Memory B cell (primary cell): Measurements from ENCODE around the gene MSH3.

Source experiments
- ATAC-seq: fragments of 150-1000 bp; cut with Tn5 transposase; 2 replicates; pipeline ENCODE4 v1.10.0; 2021; ENCODE audit warnings: low read depth, mild to moderate bottlenecking, moderate library complexity
- DNase-seq, 2 donors: peaks; one replicate each; pipeline ENCODE4 v3.0.0; 2022; ENCODE audit warnings: low spot score in 2 of 2
- H3K27ac Mint-ChIP-seq: one replicate; pipeline ENCODE4 v1.8.0; 2022; ENCODE audit warnings: mild to moderate bottlenecking, moderate library complexity, mixed read lengths
- H3K27me3 Mint-ChIP-seq: one replicate; pipeline ENCODE4 v1.8.0; 2022; ENCODE audit warnings: mixed read lengths
- H3K36me3 Mint-ChIP-seq: one replicate; pipeline ENCODE4 v1.8.0; 2022; ENCODE audit warnings: mild to moderate bottlenecking, mixed read lengths
- H3K4me1 Mint-ChIP-seq: one replicate; pipeline ENCODE4 v1.8.0; 2022; ENCODE audit warnings: mixed read lengths
- H3K4me3 Mint-ChIP-seq: one replicate; pipeline ENCODE4 v1.8.0; 2022; ENCODE audit warnings: mild to moderate bottlenecking, moderate library complexity, mixed read lengths
- H3K9me3 Mint-ChIP-seq: one replicate; pipeline ENCODE4 v1.8.0; 2022; ENCODE audit warnings: mixed read lengths

Gene MSH3

DNA sequence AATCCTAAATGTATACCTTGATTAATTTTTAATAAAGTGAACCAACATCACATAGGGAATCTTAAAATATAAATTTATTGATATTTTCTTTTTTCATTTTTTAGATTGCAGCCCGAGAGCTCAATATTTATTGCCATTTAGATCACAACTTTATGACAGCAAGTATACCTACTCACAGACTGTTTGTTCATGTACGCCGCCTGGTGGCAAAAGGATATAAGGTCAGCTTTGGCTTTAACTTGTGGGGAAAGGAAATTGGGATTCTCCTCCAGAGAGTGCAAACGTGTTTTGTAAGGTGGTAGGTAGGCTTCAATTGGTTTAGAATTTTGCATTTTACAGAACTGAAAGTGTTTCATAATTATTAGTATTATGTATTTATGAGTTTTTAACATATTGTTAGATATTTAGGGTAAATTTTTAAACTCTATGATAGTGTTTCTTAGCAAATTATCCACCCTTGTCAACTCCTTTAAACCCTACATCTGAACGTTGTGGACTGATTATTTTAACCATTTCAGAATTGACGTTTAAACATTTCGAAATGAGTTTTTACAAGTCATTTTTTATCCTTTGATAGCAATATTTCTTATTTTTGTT is 17.8 kb downstream of the MSH3 start:
- DNase-seq (peak; percentile 49 to 50), ATAC-seq (peak; percentile 28)
- Mint-ChIP-seq H3K4me3 (no peak overlapping the region), H3K27ac (no peak overlapping the region), H3K4me1 (peaks cover 13% of the 10 kb centered on the region), H3K27me3 (no peaks in the 10 kb centered on the region), H3K9me3 (no peaks in the 10 kb centered on the region), H3K36me3 (peaks cover 13% of the 10 kb centered on the region)

- no peak overlapping the region for H3K4me3 Mint-ChIP-seq
- DNase-seq (no peak), ATAC-seq (no peak)
- no peaks in the 10 kb centered on the region for H3K9me3 Mint-ChIP-seq
- no peaks in the 10 kb centered on the region for H3K27me3 Mint-ChIP-seq
- H3K36me3 Mint-ChIP-seq: peaks cover 19% of the 10 kb centered on the region
- peaks cover 3% of the 10 kb centered on the region for H3K4me1 Mint-ChIP-seq
- no peak overlapping the region for H3K27ac Mint-ChIP-seq
These were observed 22.3 kb downstream of the MSH3 start for GRCh38 chr5:80676706-80677105.

DNA sequence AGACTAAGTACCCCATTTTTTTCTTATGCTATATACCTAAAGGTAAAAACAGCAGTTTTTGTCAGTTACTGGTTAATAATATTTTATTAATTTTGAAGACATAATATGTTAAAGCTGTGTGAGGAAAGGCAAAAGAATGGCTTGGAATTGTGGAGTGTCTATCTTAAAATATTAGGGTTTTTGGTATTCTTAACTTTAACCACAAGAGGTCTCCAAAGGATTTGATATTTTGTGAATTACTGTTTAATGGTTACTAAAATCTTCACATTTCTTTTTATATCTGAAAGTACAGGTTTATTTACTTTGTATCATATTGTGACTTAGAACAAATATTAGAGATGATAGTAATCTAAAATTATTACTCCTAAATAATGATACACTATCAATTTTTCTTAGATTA is 32.3 kb downstream of the MSH3 start:
- H3K36me3 Mint-ChIP-seq: peaks cover 29% of the 10 kb centered on the region
- no peaks in the 10 kb centered on the region for H3K9me3 Mint-ChIP-seq
- no peak for ATAC-seq
- H3K27ac Mint-ChIP-seq: no peak overlapping the region
- DNase-seq: no peak
- peaks cover 3% of the 10 kb centered on the region for H3K4me1 Mint-ChIP-seq
- H3K27me3 Mint-ChIP-seq: no peaks in the 10 kb centered on the region
- no peak overlapping the region for H3K4me3 Mint-ChIP-seq

DNA sequence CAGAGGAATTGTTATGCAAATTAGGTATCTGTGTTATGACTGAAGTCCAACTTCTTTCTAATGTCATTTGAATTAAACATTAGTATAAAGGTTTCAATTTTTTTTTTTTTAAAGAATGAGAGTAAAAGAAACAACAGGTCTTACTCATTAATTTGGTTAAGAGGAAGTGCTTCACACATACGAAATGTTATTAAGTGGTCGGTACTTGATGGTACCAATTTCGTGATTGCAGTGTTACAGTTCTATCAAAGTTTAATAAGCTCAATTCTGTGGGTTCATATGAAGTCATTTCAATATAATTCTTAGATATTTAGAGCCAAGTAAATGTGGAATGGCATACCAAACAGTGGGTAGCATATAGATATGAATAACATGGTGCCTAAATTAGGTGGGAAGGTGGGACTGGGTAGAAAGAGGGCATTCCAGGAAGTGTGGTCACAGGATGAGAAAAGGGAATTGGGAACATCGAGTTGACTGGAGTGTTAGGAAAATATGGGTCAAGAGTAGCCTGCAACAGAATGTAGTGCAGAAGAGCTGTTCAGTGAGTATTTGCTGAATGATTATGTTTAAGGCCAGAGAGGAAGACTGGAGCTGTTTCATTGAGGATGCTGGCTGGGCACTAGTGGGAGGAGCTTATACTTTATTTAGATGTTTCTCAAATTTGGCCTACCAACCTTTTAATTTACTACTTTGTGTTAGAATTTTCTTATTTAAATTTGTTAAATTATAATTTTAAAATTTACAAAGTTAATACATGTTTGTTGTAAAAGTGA is 34.4 kb downstream of the MSH3 start:
- Mint-ChIP-seq H3K27ac (peak overlapping the region; percentile 14), H3K4me1 (peaks cover 3% of the 10 kb centered on the region), H3K36me3 (peaks cover 14% of the 10 kb centered on the region), H3K9me3 (no peaks in the 10 kb centered on the region), H3K4me3 (no peak overlapping the region), H3K27me3 (no peaks in the 10 kb centered on the region)
- ATAC-seq (no peak), DNase-seq (no peak)

DNA sequence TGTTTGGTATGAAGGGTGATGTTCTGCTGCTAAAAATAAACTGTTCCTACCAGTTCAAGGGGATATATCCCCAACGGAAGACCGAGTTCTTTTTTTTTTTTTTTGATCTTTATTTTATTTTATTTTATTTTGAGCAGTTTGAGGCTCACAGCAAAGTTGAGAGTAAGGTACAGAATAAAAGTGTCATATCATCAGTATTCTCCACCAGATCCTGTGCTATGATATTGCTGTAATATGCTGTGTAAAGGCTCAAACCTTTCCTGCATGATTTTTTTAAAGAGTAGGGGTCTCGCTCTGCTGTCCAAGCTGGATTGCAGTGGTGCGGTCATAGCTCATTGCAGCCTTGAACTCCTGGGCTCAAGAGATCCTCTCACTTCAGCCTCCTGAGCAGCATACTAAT is 35.2 kb downstream of the MSH3 start:
- H3K4me3 Mint-ChIP-seq: no peak overlapping the region
- peaks cover 3% of the 10 kb centered on the region for H3K4me1 Mint-ChIP-seq
- no peaks in the 10 kb centered on the region for H3K9me3 Mint-ChIP-seq
- H3K36me3 Mint-ChIP-seq: peaks cover 8% of the 10 kb centered on the region
- H3K27ac Mint-ChIP-seq: no peak overlapping the region
- no peaks in the 10 kb centered on the region for H3K27me3 Mint-ChIP-seq
- no peak for DNase-seq
- ATAC-seq: no peak

DNA sequence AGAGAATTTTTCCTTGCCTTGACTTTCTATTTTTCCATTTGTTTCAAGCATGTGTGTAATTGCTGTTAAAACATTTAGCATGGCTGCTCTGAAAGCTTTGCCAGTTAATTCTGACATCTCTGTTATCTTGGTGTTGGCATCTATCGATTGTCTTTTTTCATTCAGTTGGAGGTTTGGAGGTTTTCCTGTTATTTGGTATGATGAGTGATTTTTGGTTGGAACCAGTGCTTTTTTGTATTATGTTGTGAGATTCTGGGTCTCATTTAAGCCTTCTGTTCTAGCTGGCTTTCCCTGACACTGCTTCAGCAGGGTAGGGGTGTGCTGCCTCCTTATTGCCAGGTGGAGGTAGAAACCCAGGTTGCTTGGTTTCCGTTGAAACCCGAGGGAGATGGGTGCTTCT is 41.2 kb downstream of the MSH3 start:
- DNase-seq (no peak), ATAC-seq (no peak)
- no peak overlapping the region for H3K27ac Mint-ChIP-seq
- H3K9me3 Mint-ChIP-seq: no peaks in the 10 kb centered on the region
- no peaks in the 10 kb centered on the region for H3K4me1 Mint-ChIP-seq
- H3K36me3 Mint-ChIP-seq: peaks cover 15% of the 10 kb centered on the region
- H3K27me3 Mint-ChIP-seq: no peaks in the 10 kb centered on the region
- no peak overlapping the region for H3K4me3 Mint-ChIP-seq

DNA sequence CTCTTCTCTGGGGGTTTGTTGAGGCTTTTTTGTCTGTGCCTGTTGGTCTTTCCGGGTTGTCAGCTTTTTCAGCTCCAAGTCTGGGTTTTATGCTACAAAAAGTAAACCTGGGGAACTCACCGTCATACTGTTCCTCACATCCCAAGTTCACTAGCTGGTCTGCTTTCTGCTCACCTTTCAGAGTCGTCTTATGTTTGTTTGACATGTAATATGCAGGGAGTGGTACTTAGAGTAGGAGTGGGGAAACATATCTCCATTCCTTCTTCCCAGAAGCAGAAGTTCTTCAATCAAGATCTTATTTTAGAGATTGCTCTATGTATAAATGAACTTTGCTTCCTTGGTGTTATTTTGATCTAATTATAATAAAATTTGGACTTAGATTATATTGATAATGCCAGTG is 42.0 kb downstream of the MSH3 start:
- ATAC-seq: no peak

DNA sequence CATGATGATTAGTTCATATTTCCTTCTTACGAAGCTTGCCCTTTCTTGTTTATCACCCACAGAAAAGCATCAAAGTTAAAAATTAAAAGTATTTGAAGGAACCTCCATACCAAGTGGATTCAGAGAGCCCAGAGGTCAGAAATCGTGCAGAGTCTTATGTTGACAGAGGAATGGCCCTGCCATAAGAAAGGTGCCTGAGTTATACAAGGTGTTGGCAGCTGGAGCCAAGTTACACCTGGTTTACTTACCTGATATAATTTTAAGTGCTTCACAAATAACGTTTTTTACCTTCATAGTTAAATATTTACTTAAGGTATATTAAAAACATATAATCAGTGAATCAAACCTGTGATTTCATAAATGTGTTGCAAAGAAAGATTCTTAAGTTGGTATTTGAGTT is 42.6 kb downstream of the MSH3 start:
- Mint-ChIP-seq H3K4me1 (peaks cover 2% of the 10 kb centered on the region), H3K4me3 (no peak overlapping the region), H3K9me3 (no peaks in the 10 kb centered on the region), H3K27me3 (no peaks in the 10 kb centered on the region), H3K27ac (no peak overlapping the region), H3K36me3 (peaks cover 21% of the 10 kb centered on the region)
- no peak for ATAC-seq
- DNase-seq: no peak

More for the DNA sequence above, 42.0 kb downstream of the MSH3 start:
- Mint-ChIP-seq H3K27me3 (no peaks in the 10 kb centered on the region), H3K36me3 (peaks cover 15% of the 10 kb centered on the region), H3K9me3 (no peaks in the 10 kb centered on the region), H3K4me1 (peaks cover under 1% of the 10 kb centered on the region), H3K27ac (no peak overlapping the region), H3K4me3 (no peak overlapping the region)
- no peak for DNase-seq

- DNase-seq (no peak), ATAC-seq (no peak)
- peaks cover 25% of the 10 kb centered on the region for H3K36me3 Mint-ChIP-seq
These were observed 43.9 kb downstream of the MSH3 start for GRCh38 chr5:80698369-80698768.

GRCh38 chr5:80701597-80701996 is 47.1 kb downstream of the MSH3 start:
- ATAC-seq (no peak), DNase-seq (no peak)
- Mint-ChIP-seq H3K4me1 (peaks cover 16% of the 10 kb centered on the region), H3K4me3 (no peak overlapping the region), H3K27me3 (no peaks in the 10 kb centered on the region), H3K9me3 (no peaks in the 10 kb centered on the region), H3K27ac (peak overlapping the region; percentile 64), H3K36me3 (peaks cover 25% of the 10 kb centered on the region)

More at GRCh38 chr5:80698369-80698768, 43.9 kb downstream of the MSH3 start:
- Mint-ChIP-seq H3K27ac (no peak overlapping the region), H3K4me3 (no peak overlapping the region), H3K9me3 (no peaks in the 10 kb centered on the region), H3K27me3 (no peaks in the 10 kb centered on the region), H3K4me1 (peaks cover 5% of the 10 kb centered on the region)

DNA sequence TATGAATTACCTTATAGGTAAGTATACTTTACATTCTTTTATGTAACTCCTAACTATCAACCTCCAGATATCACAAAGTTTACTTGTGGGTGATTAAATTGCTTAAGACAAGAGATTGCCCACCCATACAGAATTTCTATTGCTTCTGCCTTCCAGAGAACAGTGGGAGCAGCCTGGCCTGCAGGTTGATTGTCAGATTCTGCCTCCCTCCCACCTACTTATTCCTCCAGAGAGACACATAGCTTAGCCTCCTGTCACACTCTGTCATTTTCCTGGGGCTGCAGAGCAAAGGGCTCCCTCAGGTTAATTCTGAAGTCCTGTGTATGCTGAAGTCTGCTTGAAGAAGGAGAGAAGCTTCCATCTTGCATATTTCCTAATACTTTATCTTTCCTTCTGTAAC is 48.8 kb downstream of the MSH3 start:
- Mint-ChIP-seq H3K4me1 (peaks cover 16% of the 10 kb centered on the region), H3K9me3 (no peaks in the 10 kb centered on the region), H3K36me3 (peaks cover 23% of the 10 kb centered on the region), H3K4me3 (no peak overlapping the region), H3K27me3 (no peaks in the 10 kb centered on the region), H3K27ac (no peak overlapping the region)
- no peak for DNase-seq
- no peak for ATAC-seq

GRCh38 chr5:80703747-80704146 is 49.3 kb downstream of the MSH3 start:
- Mint-ChIP-seq H3K27me3 (no peaks in the 10 kb centered on the region), H3K9me3 (no peaks in the 10 kb centered on the region), H3K36me3 (peaks cover 21% of the 10 kb centered on the region), H3K4me3 (no peak overlapping the region), H3K27ac (no peak overlapping the region), H3K4me1 (peaks cover 16% of the 10 kb centered on the region)
- ATAC-seq (peak; percentile 48), DNase-seq (no peak)

- no peak overlapping the region for H3K4me3 Mint-ChIP-seq
- H3K4me1 Mint-ChIP-seq: peaks cover 16% of the 10 kb centered on the region
- peaks cover 21% of the 10 kb centered on the region for H3K36me3 Mint-ChIP-seq
- no peaks in the 10 kb centered on the region for H3K9me3 Mint-ChIP-seq
- ATAC-seq (no peak), DNase-seq (no peak)
- no peaks in the 10 kb centered on the region for H3K27me3 Mint-ChIP-seq
- H3K27ac Mint-ChIP-seq: no peak overlapping the region
These were observed 49.8 kb downstream of the MSH3 start for GRCh38 chr5:80704221-80704620.

GRCh38 chr5:80705216-80705769 is 50.8 kb downstream of the MSH3 start:
- peak overlapping the region; percentile 58 for H3K27ac Mint-ChIP-seq
- H3K4me3 Mint-ChIP-seq: no peak overlapping the region
- DNase-seq (no peak), ATAC-seq (no peak)
- no peaks in the 10 kb centered on the region for H3K9me3 Mint-ChIP-seq
- peaks cover 16% of the 10 kb centered on the region for H3K4me1 Mint-ChIP-seq
- no peaks in the 10 kb centered on the region for H3K27me3 Mint-ChIP-seq
- peaks cover 26% of the 10 kb centered on the region for H3K36me3 Mint-ChIP-seq
